C4-2B (cell line): ENCODE measurements around the gene PPP5C.

Source experiments
- ZFX ChIP-seq: fragments of 450-650 bp; IDR thresholded peaks from 2 replicates; pipeline ENCODE4 v1.6.1; 2017
- TF ChIP-seq, protein P1 (sequence below): fragments of 450-650 bp; conservative IDR thresholded peaks from 2 replicates; pipeline ENCODE4 v1.5.1; 2017; ENCODE audit warnings: mild to moderate bottlenecking

DNA sequence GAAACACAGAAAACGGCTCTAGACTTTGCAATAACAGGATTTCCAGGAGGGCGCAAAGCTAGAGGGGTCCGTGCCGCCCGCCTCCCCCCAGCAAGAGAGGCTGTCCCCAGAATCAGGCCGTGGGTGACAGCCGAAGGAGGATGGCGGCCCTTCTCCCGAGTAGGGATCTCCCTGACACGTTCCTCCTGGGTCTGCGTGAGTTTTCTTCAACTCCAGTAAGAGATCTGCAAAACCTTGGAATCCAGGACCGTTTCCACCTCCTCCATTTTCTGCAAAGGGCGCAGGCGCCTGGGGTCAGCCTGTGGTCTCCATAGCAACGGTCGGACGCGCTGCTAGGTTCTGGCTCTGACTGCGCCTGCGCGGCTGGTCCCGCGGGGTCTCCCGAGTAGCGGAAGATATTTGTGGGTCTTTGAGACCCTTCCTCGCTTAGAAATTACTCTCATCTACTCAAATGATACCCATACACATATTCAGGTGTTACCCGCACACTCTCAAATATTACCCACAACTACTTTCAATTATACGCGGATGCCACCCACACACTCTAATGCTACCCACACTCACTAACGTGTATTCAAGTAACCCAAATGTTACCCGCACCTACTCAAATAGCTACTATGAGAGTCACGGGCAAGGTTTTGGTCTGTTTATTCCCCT lies 79.7 kb downstream of the PPP5C start:
- TF ChIP-seq, protein P1, sequence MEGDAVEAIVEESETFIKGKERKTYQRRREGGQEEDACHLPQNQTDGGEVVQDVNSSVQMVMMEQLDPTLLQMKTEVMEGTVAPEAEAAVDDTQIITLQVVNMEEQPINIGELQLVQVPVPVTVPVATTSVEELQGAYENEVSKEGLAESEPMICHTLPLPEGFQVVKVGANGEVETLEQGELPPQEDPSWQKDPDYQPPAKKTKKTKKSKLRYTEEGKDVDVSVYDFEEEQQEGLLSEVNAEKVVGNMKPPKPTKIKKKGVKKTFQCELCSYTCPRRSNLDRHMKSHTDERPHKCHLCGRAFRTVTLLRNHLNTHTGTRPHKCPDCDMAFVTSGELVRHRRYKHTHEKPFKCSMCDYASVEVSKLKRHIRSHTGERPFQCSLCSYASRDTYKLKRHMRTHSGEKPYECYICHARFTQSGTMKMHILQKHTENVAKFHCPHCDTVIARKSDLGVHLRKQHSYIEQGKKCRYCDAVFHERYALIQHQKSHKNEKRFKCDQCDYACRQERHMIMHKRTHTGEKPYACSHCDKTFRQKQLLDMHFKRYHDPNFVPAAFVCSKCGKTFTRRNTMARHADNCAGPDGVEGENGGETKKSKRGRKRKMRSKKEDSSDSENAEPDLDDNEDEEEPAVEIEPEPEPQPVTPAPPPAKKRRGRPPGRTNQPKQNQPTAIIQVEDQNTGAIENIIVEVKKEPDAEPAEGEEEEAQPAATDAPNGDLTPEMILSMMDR = no peak
- TF ChIP-seq ZFX = no peak
